GOT3 (cell line): ENCODE data around the gene ANXA5.

Experiments used
- DNase-seq: peaks from one replicate; lab custom pipeline; 2025; ENCODE audit warnings: mixed read lengths; lab: John Stamatoyannopoulos, UW

The ANXA5 gene

GRCh38 chr4:121642876-121643585 is 53.7 kb downstream of the ANXA5 start:
- no peak for DNase-seq

GRCh38 chr4:121642292-121642691 is 54.5 kb downstream of the ANXA5 start:
- DNase-seq = no peak

GRCh38 chr4:121633653-121634052 is 63.1 kb downstream of the ANXA5 start:
- no peak for DNase-seq

GRCh38 chr4:121632636-121633035 is 64.1 kb downstream of the ANXA5 start:
- no peak for DNase-seq
